Upper lobe of right lung (tissue), 1 donor: ENCODE results near the gene FRMD7. TPM values are rescaled to one million over a fixed set of nuclear protein-coding genes. Genes with fewer than 3 reads are reported as not detected.
"Not testable (repeated sequence)": the region's sequence is repeated elsewhere in the genome, so short reads cannot be mapped to it uniquely, and the experiment has no call there.

ENCODE experiments used
- ATAC-seq: fragments of 200-7000 bp; cut with Tn5 transposase; one replicate; pipeline ENCODE4 v1.9.1; 2020; ENCODE audit warnings: mild to moderate bottlenecking, moderate library complexity
- DNase-seq: peaks from one replicate; pipeline ENCODE4 v3.0.0-alpha.2; 2020
- H3K27ac ChIP-seq: fragments of 200-600 bp; one replicate; pipeline ENCODE4 v1.8.0; 2022
- H3K27me3 ChIP-seq: fragments of 200-600 bp; one replicate; pipeline ENCODE4 v1.8.0; 2022; ENCODE audit warnings: mild to moderate bottlenecking
- H3K36me3 ChIP-seq: fragments of 200-600 bp; one replicate; pipeline ENCODE4 v1.8.0; 2022
- H3K4me1 ChIP-seq: fragments of 200-600 bp; one replicate; pipeline ENCODE4 v1.8.0; 2022
- H3K4me3 ChIP-seq: fragments of 200-600 bp; one replicate; pipeline ENCODE4 v1.8.0; 2022; ENCODE audit warnings: mild to moderate bottlenecking
- H3K9me3 ChIP-seq: fragments of 200-600 bp; one replicate; pipeline ENCODE4 v1.8.0; 2022
- CTCF ChIP-seq: fragments of 200-600 bp; IDR thresholded peaks from one replicate; pipeline ENCODE4 v1.8.0; 2022; ENCODE audit warnings: antibody characterized with exemption
- intact Hi-C: fragments of 100-400 bp; cut with DNase I; formaldehyde crosslinking; loops from one replicate; pipeline ENCODE4 v1.11.0; 2022
- total RNA-seq: library from RNA; stranded (reverse); fragmentation: NEBNext Ultra II Directional; extraction: Animal tissue kit (Norgen Biotek cat#: 25700); gene quantifications from one replicate; pipeline ENCODE4 v1.2.1, GENCODE V29; 2021
- donor health status: DM: no; HTN: yes; CAD: no; lungs with severe emphysema.

The FRMD7 gene
- total RNA-seq, 1 donor from 2014 or later, result not detected

GRCh38 chrX:132063334-132063733, 64.5 kb downstream of the FRMD7 start:
- Histone ChIP-seq H3K36me3 (no peaks in the 10 kb centered on the region), H3K27ac (no peak overlapping the region), H3K4me3 (no peak overlapping the region), H3K4me1 (no peaks in the 10 kb centered on the region), H3K9me3 (no peaks in the 10 kb centered on the region), H3K27me3 (no peaks in the 10 kb centered on the region)
- DNase-seq (no peak), ATAC-seq (no peak)
- TF ChIP-seq CTCF, result no peak
- intact Hi-C loops, result no loop called here

- intact Hi-C loops, result no loop called here
- no peak for ATAC-seq
Measured at GRCh38 chrX:132059973-132060540, 67.8 kb downstream of the FRMD7 start.

GRCh38 chrX:132058975-132059374, 68.8 kb downstream of the FRMD7 start:
- no peak for ATAC-seq
- intact Hi-C loops, result no loop called here
- no peaks in the 10 kb centered on the region for H3K27me3 ChIP-seq

More at GRCh38 chrX:132059973-132060540, 67.8 kb downstream of the FRMD7 start:
- DNase-seq, result no peak
- H3K4me3 ChIP-seq, result no peak overlapping the region
- no peaks in the 10 kb centered on the region for H3K27me3 ChIP-seq
- H3K36me3 ChIP-seq, result no peaks in the 10 kb centered on the region
- no peaks in the 10 kb centered on the region for H3K4me1 ChIP-seq
- no peaks in the 10 kb centered on the region for H3K9me3 ChIP-seq
- no peak for TF ChIP-seq CTCF
- no peak overlapping the region for H3K27ac ChIP-seq

DNA sequence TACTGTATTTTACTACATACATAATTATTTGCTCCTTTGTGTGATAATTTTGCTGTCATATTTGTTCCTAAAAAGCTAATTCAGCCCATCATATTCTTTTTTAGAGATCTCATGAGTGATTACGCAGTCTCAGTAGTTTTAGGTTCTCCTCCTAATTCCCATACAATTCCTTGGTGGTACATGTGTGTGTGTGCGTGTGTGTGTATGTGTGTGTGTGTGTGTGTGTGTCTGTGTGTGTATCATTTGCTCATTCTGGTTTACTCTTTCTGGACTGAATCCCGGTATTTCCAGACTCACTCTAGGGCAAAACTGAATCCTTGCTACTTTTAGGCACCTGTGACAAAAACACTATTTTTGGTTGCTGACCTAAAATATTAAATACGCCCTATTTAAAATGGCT, 69.8 kb downstream of the FRMD7 start:
- H3K4me3 ChIP-seq, result no peak overlapping the region
- H3K9me3 ChIP-seq, result no peaks in the 10 kb centered on the region
- no peak for DNase-seq
- H3K27me3 ChIP-seq, result no peaks in the 10 kb centered on the region
- H3K27ac ChIP-seq, result no peak overlapping the region
- no peak for ATAC-seq
- no peaks in the 10 kb centered on the region for H3K36me3 ChIP-seq
- no peaks in the 10 kb centered on the region for H3K4me1 ChIP-seq
- intact Hi-C loops, result no loop called here
- no peak for TF ChIP-seq CTCF

More at GRCh38 chrX:132058975-132059374, 68.8 kb downstream of the FRMD7 start:
- Histone ChIP-seq H3K9me3 (no peaks in the 10 kb centered on the region), H3K36me3 (no peaks in the 10 kb centered on the region), H3K4me1 (no peaks in the 10 kb centered on the region), H3K4me3 (no peak overlapping the region), H3K27ac (no peak overlapping the region)
- DNase-seq, result no peak
- no peak for TF ChIP-seq CTCF

DNA sequence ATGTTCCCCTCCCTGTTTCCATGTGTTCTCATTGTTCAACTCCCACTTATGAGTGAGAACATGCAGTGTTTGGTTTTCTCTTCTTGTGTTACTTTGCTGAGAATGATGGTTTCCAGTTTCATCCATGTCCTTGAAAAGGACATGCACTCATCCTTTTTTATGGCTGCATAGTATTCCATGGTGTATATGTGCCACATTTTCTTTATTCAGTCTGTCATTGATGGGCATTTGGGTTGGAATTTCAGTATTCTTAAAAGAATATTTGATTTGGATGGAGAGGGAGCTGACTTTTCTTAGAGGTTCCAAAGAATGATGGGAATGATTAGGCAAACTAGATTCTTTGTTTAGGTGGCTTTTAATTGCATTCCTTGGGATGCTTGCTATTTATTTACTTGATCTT, 76.0 kb downstream of the FRMD7 start:
- H3K4me3 ChIP-seq, H3K4me1 ChIP-seq, H3K36me3 ChIP-seq, intact Hi-C loops, ATAC-seq, H3K9me3 ChIP-seq, H3K27me3 ChIP-seq, H3K27ac ChIP-seq, DNase-seq: not testable (repeated sequence)

GRCh38 chrX:132046533-132046932, 81.3 kb downstream of the FRMD7 start:
- Histone ChIP-seq H3K4me3 (no peak overlapping the region), H3K4me1 (no peaks in the 10 kb centered on the region), H3K9me3 (no peaks in the 10 kb centered on the region), H3K27ac (no peak overlapping the region), H3K27me3 (no peaks in the 10 kb centered on the region), H3K36me3 (no peaks in the 10 kb centered on the region)
- intact Hi-C loops, result no loop called here
- no peak for ATAC-seq
- no peak for DNase-seq
- no peak for TF ChIP-seq CTCF
